NCI-H2196 treated with DMSO at 0.1 percent for 48 hours (cell line): ENCODE data around the gene SPATS2L.

ENCODE experiments used
- DNase-seq: peaks from one replicate; lab custom pipeline; 2025; ENCODE audit not compliant: unreplicated experiment; lab: John Stamatoyannopoulos, UW

SPATS2L gene

DNA sequence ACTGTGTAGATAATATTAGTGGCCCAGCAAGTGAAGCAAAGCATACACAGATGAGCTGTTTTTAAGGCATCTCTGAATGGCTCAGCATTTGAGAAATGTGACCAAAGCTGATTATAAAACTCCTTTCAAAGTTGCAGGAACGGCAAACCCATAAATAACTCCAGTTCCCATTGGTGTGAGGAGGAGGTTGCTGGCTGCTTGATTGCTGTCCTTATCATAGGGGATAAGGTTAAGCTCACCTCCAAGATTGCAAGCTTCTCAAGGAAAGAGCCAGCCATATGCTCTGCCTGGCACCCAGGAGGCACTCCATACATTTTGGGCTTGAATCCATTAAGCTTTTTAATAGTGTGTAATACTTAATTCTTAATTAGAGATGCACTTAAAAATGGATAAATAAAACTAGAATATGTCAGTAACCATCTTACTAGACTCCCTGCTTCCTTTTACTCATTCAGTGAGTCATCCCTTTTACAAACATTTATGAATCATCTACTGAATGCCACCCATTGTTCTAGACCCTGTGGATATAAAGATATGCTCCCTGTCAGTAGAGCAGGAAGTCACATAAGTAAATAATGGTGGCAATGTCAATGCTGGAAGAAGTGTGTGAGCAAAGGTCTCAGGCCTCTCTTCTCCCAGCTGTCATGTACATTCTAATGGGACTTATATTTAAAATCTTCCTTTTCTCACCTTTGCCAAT, 99.3 kb downstream of the SPATS2L start:
- DNase-seq: peak; percentile 34

DNA sequence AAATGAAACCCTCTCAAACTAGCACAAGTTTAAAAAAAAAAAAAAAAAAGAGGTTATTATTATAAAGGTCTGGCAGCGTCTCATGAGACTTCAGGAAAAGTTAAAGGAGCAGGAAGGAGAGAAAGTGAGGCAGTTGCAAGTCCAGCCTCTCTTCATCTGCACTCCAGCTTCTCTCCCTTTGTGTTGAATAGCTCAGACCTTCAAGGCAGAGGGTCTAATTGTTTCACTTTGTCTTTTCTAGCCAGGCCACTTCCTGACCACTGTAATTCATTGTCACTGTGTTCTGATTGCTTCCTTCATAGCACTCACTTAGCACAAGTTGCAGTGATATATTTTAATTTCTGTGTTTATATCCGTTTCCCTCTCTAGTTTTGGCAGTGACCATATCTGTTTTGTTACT, 99.9 kb downstream of the SPATS2L start:
- DNase-seq: no peak

DNA sequence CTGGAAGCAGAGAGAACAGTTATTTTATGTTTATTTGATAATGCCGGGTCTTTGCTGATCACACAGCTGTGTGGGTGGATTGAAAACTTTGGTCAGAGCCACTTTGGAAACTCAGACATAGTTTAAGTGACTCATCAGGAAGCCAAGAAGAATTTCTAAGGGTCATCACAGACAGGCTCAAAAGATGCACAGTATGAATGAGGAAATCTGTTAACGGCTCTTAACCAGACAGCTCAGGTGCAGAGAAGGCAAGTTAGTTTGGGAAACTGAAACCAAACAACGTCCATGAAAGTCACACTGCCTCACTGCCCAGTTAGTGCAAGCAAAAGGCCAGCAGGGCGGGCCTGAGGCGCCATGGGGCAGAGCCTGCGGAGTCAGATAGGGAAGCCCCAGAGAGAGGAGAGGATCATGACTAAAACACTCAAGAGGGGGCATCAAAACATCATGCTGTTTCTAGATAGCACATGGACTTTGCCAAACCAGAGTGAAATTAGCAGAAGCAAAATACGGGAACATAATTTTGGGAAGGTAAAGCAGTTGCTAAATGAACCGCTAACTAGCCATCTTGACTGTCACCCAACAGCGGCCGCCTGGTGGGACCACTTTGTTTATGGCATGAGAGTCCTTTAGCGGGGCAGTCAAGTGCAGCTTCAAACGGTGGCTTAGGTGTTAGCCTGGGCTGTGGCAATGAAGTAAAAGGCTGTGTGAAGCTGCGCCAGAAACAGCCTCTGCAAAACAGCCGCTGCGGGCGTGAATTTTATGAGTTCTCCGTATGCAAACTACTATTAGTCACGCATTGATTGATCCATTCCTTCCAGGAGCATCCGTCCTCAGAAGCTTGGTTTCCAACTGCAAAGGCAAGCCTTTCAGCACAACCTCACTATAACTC, 102.2 kb downstream of the SPATS2L start:
- no peak for DNase-seq

GRCh38 chr2:200411831-200412230, 105.3 kb downstream of the SPATS2L start:
- DNase-seq: no peak

GRCh38 chr2:200414367-200414766, 107.9 kb downstream of the SPATS2L start:
- DNase-seq: no peak

- no peak for DNase-seq
Observed at GRCh38 chr2:200415455-200415854, 109.0 kb downstream of the SPATS2L start.

DNA sequence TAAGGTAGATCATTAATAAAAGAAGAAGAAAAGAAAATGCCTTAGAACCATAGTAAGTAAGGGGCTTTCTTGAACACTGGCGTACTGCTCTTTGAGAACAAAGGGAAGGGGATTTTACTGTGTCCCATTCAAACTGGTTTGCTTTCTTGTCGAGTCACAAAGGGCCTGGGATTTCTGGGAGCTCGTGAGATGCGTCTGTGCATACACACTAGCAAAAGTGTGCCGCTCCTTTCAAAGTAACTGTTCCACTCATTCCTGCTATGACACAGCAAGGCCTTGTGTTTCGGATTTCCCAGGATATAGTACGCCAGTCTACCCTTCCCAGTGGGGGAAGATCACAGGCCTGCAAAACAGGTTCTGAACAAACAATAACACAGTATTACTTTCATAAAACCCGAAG, 110.4 kb downstream of the SPATS2L start:
- no peak for DNase-seq

GRCh38 chr2:200417366-200417765, 110.9 kb downstream of the SPATS2L start:
- DNase-seq: no peak

DNA sequence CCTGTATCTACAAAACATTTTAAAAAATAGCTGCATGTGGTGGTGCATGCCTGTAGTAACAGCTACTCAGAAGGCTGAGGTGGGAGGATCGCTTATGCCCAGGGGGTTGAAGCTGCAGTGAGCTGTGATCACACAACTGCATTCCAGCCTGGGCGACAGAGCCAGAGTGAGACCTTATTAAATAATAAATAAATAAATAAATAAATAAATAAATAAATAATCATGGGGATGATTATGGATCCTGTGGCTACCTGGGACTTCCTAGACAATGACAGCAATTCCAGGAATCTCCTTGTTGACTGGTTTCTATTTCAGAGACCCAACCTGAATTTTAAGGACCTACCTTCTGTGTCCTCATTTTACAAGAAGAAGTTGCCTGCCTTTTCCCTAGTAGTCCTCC, 111.9 kb downstream of the SPATS2L start:
- no peak for DNase-seq

DNA sequence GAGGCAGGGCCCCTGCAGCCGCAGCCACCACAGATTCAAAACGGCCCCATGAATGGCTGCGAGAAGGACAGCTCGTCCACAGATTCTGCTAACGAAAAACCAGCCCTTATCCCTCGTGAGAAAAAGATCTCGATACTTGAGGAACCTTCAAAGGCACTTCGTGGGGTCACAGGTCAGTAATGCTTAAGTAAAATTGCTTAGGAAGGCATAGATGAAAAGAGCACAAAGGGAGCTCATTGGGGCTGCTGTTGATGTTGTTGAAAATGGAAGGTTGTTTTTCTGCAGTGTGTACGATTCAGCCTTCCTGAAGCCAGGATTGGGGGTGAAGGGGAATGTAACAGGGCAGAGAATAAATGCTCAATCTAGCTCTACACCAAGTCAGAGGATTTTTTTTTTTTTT, 112.8 kb downstream of the SPATS2L start:
- DNase-seq: no peak

DNA sequence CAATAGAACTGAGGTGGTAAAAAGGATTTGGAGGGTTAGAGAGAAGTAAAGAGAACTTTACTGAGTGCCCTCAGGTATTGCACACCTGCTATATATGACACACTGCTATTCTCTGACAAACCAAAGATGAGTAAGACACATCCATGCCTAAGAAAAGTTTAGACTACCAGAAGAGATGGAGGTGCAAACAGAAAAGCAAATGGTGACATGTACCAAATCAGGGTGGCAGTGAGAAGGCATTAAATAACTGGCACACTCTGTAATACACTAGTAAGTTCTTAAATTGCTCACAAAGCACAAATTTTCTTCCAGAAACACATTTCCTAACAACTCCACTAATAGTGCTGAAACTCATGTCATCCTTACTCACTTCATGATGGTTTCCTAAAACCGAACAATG, 114.8 kb downstream of the SPATS2L start:
- DNase-seq: no peak

- no peak for DNase-seq
Observed at GRCh38 chr2:200422071-200422470, 115.6 kb downstream of the SPATS2L start.

DNA sequence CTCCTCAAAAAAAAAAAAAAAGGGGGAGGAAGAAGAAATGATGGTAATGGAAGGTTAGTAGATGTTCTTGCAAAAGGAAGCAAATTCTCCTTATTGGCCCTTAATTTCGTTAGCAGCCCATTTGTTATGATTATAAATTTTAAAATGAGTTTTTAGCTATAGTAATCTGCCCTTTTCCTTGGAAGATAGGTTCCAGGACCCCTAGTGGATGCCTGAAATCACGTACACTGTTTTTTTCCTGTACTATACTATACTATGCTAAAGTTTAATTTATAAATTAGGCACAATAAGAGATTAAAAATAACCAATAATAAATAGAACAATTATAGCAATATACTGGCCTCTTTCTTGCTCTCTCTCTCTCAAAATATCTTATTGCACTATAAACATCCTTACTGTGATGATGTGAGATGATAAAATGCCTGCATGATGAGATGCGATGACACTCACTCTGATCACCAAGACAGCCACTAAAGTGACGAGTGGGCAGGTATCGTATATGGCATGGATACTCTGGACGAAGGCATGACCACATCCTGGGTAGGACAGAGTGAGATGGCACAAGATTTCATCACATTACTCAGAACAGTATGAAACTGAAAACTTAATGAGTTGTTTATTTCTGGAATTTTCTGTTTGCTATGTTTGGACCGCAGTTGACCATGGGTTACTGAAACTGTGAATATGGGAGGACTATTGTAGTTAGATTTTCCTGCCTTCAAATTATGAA, 116.2 kb downstream of the SPATS2L start:
- no peak for DNase-seq

DNA sequence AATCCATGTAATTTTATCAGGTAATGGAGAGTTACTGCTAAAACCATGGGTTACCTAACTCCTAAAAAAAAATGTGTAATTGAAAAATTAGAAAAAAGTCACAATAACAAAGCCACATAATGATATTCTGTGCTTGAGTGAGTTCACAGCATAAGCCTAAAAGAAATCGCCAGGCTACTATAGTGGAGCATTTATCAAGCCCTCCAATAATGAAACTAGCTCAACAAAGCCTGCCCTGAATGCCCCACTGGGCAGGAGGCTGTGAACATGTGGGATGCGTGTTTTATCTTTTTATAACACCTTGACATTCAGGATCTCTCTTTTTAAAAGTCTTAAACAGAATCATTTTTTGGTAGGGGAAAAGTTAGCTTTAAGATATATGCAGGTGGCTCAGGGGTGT, 117.0 kb downstream of the SPATS2L start:
- DNase-seq: no peak

DNA sequence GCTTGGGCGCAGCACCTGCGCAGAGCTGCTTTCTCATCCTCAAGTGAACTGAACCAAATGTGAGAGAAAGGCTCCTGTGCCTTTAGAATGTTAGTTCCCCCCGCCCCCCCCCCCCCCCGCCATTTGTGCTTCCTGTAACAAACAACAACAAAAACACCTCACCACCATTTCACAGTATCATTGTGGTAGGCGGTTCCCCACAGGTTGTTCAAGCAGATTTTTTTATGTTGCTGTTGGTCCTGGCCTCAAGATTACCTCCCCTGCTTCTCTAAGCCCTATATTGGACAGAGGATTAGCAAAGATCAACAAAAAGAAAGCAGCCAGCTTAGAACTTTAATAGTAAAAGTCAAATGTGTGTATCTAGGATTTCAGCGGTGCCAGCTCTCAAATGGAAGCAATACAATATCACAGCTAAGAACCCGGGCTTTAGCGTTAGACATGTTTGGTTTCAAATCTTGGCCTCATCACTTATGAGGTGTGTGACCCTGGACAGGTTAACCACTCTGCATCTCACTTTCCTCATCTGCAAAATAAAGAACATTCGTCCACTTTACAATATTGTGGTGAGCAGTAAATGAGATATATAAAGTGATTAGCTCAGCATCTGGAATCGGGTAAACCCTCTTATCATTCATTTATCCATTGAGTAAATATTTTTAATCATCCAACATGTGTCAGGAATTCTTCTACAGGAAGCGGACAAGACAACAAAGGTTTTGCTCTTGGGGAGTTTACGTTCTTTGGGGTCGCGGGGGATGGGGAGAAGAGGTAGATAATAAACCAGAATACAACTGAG, 118.7 kb downstream of the SPATS2L start:
- no peak for DNase-seq

GRCh38 chr2:200426754-200427153, 120.3 kb downstream of the SPATS2L start:
- no peak for DNase-seq

DNA sequence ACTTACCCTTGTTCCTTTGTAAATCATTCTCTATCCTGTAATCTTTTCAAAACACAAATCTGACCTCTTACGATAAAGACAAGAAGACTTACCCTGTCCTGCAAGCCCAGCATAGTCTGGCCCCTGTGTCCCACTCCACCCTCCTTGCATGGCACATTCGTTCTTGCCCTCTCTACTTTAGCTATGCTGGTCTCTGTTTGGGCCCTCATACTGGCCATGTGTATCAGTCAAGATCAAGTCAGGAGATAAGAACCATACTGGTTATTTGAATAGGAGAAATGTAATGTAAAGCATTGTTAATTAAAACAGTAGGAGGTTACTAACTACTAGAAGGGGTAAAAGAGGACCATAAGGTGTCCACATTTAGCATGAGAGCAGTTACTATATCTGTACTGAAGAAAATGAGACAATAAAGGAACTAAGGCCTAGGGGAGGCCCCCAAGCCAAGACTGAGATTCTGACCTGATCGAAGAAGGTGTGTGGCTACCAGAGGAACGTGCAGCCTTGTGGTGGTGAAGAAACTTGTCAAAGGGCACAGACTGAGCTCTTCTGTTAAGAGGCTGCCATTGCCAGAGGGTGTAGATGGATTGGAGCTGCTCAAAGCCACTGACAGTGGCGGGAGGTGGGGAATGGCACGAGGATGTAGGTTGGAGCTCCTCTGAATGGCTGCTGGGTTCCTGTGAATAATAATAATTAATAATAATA, 122.6 kb downstream of the SPATS2L start:
- no peak for DNase-seq

DNA sequence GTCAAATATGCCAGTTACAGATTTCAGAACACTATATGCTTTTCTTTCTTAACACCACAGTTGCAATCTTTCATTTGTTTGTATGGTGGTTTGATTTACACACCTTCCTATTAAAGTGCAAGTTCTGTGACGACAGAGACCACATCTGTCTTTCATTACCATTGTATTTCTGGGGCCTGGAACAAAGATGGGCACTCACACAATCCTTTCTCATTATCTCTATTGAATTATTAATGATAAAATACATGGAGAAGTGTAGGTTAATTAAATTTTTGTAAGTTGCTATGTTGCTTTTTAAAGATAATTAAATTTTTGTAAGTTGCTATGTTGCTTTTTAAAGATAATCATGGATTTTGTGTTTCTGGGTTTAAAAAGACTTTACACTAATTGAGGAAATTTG, 123.5 kb downstream of the SPATS2L start:
- DNase-seq: no peak

- no peak for DNase-seq
Observed at GRCh38 chr2:200431996-200432705, 125.7 kb downstream of the SPATS2L start.

- no peak for DNase-seq
Observed at GRCh38 chr2:200435379-200435778, 128.9 kb downstream of the SPATS2L start.
